GM21423 (cell line): ENCODE data around the gene IKZF2.

Experiments
- ATAC-seq: cut with Tn5 transposase; IDR thresholded peaks from one replicate; pipeline ENCODE4 v1.9.1; 2021; ENCODE audit warnings: mild to moderate bottlenecking, moderate library complexity; ENCODE audit not compliant: unreplicated experiment

IKZF2 gene

DNA sequence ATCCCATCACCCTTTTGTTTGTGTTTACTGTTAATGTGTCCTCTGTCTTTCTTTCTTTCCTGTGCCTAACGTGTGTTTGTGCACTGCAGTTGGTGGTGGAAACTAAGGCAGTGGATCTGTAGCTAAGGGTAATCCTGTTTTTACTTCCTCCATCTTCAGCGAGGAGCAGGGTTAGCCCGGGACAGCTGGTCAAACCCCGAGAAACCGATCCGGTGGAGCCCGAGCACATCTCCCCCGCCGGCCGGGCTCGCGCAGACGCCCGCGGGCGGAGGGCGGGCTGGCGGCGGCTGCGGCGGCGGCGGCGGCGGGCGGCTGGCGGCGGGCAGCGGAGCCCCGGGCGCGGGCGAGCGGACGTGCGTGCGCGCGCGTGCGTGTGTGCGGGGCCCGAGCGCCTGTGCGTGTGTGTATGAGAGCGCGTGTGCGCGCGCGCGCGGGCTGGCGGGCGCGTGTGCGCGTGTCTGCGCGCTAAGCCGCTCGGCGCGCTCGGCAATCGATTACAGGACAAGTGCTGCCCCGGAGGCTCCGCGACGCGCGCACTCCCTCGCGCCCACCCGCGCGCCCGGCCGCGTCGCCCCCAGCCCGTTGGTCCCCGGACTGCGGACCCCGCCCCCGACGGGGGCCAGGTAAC is at the start of gene IKZF2:
Gene IKZF2, minus strand, starts transcription at position 176 of the 628 bp plus-strand sequence. CDS start 2,983 bp downstream, outside the sequence.
- ATAC-seq: peak; percentile 54

DNA sequence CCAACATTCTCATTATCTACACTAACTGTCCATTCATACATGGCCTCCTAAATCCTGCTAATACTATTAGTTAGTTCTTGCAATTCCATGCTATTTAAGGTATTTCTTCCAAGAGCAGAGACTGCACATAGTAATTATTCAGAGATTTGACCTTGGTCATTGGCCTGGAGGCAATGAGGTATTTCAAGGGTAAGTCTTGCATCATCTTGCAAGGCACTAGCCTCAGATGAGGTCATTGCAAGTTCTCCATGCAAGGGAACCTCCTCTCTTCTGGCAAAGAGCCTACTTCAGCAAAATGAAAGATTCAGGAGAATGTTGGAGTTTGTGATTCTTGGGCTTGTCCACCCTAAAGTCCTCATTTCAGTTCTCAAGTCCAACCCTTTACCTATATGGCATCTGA is 48.5 kb upstream of the IKZF2 start:
- ATAC-seq: no peak

DNA sequence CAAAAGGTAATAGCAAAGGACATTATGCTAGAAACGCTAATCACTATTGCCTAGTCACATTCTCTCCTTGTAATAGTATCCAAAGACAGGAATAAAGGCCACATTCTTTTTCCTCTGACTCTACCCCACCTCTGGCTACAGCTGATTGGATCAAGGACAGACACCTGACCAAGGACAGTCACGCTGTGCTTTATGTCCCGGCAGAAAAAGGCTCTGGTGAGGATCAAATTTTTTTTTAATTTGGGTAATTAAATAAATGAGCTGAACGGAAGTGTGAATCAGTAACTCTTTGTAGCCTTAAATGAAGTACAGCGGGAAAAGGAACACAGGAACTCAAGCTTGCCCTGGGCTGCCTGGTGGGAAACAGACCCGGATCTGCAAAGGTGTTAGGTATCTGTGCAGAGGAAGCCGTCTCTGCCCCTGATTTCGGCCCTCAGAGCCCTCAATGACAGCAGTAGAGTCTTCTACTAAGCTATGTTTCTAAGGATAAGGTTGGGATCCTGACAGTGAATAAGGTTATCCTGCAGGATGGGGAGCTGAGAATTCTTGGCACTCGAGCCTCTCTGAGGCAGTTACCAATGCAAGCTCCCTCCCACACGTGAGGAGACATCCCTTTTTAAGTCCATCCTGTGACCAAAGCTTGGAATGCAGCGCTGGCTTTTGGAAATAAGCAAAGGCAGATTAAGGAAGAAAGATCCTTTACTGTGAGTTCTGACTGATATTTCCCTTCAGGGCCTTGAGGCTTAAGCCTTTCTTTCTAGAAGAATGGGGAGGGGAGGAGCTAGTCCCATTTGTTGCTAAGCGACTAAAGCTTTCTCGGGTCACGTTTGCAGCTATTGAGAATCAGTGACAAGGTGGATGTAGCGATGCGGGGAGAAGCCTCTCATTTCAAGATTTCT is 37.8 kb upstream of the IKZF2 start:
- ATAC-seq: no peak

DNA sequence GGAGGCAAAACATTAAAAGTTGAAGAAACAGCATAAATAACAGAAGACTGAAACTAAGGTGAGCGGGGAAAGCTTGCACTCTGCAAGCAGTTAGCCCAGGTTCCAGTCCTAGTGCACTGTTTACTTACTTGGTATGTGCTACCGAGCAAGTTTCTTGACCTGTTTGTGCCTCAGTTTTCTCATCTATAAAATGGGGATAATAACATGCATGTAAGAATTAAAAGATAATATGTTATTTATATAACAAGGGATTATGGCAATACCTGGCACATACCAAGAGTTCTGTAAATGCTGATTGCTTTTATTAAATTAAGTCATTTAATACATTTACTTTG is 37.1 kb upstream of the IKZF2 start:
- no peak for ATAC-seq

DNA sequence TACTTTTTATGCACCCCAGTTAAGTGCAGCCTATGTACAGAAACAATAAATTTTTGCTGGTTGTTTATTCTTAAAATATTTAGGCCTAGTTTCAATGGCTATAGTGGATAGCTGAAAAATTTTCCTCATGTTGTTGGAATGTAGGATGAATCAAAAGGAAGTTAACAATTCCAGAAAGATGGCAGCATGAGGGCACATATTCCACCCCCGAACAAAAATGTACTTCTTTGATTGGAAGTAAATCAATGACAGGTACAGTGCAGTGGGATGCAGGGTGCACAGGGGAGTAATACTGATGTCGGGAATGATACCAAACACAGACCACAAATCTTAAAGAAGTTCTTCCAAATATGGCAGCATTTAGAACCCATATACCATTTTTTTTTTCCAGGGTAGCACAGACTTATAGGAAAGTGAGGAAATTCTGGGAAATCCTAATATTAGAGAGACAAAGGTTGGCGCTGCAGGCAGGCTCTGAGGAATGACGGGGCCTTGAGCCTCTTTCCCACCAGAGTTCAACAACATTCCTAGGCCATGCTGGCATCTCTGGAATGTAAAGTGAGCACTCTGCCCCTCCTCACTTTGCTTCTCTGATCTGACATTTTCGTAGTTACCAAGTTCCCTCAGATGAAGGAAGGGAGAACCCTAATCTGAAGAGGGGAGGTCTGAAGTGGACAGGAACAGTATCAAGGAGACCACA is 36.6 kb upstream of the IKZF2 start:
- ATAC-seq: no peak

DNA sequence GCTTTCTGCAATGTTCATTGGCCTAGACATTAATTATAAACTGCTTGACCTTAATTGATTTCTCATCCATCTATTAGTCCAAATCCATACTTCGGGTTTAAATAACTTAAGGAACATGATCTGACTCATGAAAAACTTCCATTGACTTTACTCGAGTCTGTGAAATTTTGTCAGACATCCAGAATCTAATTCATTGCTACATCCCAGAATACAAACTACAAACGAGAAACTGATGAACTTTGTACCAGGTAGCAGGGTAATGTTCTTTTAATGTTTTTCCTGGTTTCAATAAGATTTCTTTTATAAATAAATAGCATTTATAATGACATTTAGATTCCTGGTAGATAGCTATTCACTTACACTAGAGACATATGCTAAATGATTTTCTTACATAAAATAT is 36.0 kb upstream of the IKZF2 start:
- no peak for ATAC-seq

DNA sequence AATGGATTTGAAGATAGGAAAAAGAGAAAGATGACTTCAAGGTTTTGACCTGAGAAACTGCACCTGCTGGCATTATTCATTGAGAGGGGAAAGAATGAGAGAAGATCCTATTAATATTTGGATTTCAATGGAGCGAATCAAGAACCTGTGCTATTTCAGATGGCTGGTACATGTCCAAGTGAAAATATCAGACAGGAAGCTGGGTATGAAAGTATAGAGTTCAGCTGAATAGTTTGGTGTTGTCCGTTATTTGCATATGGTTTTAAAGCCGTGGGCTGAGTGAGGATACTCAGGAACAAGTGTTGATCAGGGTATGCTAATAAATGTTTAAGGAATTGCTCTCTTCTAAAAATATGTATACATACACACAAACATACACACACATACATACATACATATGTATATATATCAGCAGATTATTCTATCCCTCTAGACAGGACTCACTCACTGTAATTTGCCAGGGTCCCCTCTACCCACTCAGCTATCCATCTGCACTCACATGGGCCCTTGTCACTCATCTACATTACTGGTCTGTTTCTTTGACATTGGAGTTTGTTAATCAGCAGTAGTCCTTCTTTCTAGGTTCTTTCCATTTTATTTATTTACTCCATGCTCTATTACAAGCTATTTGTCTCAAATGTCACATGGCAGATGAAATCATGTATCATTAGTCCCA is 33.9 kb upstream of the IKZF2 start:
- ATAC-seq: peak; percentile 98

DNA sequence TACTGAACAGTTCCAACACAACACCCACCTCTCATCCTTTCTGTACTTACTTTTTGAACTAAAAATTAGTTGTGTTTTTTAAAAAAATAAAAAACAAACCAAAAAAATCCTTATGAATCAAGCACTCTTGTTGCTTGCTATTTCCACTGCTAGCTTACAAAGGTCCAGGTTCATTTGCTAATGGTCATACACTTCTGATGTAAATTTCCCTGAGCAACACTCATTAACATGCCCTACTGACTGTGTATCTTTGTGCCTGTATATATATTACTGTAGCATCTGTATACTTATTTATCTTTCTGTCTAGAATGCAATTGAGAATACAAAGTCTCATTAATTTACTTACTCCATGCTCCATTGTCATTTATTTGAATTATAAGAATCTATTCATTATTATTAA is 30.3 kb upstream of the IKZF2 start:
- ATAC-seq: no peak

DNA sequence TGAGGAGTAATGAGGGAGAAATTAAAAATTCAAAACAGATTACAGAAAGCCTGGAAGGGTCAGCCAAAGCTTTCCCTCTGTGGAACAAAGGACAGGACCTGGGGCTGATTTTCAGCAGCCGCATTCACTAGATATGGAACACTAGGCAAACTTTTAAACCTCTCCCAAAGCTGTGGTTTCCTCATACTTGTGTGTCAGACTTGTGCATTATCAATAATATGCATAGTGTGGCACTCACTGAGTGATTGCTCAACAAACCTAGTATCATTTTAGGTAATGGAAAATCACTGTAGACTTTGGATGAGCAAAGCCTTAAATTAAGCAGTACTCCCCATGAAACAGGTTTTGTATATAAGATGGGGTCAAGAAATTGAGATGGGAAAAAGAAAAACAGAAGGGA is 26.3 kb upstream of the IKZF2 start:
- no peak for ATAC-seq

DNA sequence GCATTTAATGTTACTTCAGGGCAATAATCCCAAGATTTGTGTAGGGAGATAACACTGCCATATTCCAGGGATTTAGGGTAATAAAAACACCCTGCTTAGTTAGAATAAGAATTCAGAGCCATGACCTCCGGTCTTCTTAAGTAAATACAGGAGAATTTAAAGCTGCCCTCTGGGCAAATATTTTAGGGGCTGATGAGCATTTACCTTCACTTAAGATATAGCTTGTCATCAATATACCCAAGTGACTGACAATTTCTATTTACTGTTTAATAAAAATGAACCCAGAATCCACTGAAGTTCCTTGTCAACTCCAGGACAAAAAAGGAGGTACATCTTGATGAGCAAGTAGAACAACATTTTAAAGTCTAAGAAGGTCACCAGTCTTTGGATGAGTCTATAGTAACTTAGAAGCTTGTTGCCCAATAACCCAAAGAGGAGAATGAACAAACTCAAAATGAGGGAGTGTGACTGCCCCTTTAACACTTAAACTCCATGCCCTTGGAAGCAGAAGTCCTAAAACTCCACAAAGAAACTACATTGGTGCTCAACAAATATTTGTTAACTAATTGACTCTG is 24.3 kb upstream of the IKZF2 start:
- ATAC-seq: no peak

DNA sequence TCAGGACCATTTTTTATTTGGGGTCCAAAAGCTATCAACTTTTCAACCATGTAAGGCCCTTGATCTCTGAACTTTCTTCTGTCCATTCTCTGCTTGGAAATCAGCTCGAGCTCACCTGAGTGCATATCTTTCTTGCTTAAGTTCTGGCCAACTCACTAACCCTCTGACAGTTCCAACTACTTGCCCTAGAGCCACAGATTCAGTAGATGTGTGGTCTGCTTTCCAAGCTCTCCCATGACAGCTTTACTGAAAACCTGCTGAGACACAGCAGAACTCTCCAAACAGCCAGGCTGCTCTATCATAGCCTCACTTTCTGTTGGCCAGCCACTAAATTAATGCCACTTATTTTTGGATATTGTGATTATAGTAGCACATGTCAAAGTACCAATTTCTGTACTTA is 21.2 kb upstream of the IKZF2 start:
- no peak for ATAC-seq

DNA sequence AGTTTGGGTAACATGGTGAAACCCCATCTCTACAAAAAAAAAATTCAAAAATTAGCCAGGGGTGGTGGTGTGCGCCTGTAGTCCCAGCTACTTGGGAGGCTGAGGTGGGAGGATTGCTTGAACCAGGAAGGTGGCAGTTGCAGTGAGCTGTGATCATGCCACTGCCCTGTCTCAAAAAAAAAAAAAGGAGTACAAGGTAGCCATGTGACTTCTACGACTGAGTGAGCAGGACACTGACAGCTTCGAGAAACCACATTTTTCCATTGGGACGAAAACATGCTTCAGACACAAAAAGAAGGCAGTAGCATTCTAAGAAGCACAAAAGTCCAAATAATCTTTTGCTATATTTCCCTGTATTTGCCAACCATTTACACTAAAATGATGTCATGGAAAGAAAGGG is 19.7 kb upstream of the IKZF2 start:
- no peak for ATAC-seq

DNA sequence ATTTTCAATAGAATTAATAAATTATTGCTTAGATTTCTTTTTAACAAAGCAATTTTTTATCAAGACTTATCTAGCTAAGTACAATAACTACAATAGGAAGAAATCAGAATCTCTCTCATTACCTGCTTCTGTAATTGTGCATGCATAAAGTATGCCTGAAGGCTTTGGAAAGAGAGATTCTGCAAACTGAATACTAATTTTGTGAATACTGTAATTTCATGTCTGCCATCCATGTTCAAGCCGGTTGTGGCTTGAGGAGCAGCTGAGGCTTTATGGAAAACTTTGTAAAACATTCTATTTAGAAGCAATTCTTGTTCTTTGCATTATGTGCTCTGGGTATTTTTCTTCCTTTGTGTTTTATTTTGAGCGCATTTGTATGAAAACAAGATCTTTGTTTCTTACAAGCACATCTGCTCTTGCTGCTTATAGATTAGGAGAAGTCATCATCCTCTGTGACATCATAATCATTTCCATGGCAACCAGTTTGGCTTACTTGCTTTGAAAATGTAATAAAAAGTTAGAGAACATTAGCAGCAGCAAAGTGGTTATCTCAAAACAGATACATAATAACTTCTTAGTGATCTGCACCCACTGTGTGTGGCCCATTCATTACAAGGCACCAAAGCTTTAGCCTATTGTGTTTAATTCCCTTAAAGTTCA is 16.0 kb upstream of the IKZF2 start:
- ATAC-seq: no peak

DNA sequence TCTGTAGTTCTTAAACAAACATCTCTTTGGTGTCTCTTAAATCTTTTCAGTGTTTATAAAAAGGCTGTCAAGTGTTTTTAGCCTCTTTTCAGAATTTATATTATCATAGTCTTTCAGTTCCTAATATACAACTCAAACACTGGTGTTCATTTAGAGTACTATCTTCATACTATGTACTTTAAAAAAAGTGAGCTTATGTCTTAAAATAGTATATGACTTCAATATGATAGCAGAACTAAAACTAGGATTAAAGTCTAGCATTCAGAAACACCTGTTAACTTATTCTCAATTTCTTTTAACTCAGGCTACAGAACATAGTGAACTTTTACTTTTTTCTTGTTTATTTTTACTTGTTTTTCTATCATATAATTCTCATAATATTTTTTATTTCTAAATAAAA is 14.7 kb upstream of the IKZF2 start:
- peak; percentile 97 for ATAC-seq

DNA sequence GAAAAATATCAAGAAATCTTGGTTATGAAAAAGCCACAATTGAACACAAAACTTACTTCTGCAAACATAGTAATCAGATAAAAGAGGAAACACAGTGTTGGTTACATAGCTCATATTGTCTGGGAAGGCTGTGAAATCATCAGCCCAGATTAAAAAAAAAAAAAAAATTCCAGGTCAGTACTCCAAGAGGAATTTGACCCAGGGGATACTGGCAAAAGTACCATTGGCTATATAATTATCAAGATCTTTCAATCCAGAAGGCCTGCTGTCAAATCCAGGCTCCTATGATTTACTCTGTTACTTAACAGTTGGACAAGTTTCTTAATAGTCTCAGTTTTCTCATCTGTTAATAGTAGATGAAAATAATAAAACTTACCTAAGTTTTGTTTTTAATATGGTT is 12.9 kb upstream of the IKZF2 start:
- no peak for ATAC-seq

DNA sequence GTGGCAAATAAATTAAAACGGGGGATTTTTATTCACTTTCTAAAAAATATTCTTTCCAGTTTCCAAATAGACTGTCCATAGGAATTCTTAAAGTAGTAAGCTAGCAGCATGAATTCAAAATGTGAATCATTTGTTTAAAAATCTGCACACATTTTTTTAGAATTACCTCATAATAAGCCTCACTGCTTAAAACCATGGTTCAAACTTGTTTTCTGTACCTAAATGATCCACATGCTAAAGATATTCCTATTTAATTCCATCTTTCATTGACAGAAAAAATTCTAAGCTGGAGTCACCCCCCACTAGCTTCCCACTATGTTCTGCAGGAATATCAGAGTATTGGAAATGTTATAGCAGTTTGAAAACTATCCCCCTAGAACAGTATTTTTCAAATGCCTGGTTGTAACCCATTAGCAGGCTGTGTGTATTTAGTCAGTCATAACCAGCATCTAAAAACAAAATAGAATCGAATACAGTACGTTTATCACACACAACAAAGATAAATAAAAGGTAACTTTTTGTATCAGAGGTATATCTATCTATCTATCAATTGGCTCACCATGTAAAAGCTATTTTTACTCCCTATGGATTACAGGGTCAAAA is 11.2 kb upstream of the IKZF2 start:
- ATAC-seq: no peak

DNA sequence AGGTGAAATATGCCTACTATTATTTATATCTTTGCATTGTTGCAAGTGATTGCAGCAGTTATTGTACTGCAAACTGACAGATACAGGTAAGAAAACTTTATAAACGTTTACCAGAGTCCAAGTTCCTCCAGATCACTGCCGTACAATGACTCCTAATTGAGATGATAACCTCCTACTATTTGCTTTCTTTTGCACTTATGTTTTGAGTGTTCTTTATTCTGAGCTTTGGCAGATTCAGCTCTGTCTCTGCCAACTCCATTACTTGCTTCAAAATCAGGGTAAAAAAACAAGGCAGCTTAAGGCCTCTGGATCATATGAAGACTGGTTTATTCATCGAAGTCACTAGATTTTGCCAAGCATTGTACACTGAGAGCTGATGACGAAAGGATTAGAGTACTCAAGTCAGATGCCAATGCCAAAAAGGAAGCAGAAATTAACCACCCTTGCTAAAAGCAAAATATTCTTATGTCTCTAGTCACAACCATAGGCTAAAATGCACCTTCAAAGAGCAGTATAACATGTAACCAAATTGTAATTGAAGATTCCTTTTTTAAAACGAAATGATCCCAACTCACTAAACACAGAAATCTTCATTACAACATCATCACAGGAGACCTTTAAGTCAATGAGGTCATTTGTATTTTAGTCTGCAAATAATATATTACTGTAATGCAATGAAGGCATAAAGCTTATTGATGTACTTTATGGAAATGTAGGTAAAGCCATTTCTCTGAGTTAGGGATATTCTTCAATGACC is 10.5 kb upstream of the IKZF2 start:
- ATAC-seq: no peak

DNA sequence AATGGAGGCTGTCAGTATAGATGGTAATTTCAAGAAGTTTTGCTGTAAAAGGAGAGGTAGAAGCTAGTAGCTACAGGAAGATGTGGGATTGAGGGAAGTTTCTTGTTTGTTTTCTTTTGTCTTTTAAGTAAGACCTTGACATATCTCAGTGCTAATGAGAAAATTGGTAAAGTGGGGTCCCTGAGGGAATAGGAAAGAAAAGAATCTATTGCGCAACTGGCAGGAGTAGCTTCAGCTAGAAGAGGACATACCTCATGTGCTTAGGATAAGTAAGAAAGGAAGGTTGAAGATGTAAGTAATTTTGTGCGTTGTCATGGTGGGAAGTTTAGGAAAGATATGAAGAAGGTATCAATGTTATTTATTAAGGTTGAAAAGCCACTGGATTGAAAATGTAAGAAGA is 8.4 kb upstream of the IKZF2 start:
- no peak for ATAC-seq

DNA sequence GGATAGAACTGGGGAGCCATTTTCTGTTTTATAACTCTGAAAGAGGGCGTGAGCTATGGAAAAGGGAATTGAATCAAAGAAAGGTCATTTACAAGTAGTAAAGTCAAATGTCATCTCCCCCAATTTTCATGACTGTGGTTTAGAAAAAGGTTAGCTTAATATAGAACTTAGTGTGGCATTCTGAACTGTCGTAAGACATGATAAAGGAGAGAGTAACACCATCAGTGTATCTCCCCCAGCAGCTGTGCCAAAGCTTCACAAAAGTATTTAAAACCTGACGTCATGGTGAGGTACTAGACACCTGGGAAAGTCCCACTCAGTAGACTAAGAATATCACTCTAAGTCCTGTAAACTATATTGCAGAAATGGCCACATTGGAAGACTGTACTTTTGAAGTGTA is 5.8 kb upstream of the IKZF2 start:
- ATAC-seq: peak; percentile 65
